GM23338 (cell line): ENCODE data around the gene GPA33.

ENCODE experiments used
- CTCF ChIP-seq, 2 experiments: fragments of 200-600 bp in 1 of 2; sonication (generic) in 1 of 2; conservative IDR thresholded peaks; 2 replicates each; pipeline versions ENCODE4 v1.5.1 to v1.6.1; 2016 to 2017; ENCODE audit warnings: antibody characterized with exemption in 2 of 2, low read depth in 2 of 2, mild to moderate bottlenecking in 2 of 2, moderate library complexity in 1 of 2
- ZNF331 ChIP-seq: fragments of 250-450 bp; sonication (Bioruptor Pico); IDR thresholded peaks from 2 replicates; pipeline ENCODE4 v1.5.0; 2020; ENCODE audit warnings: low read depth, mild to moderate bottlenecking, moderate library complexity

DNA sequence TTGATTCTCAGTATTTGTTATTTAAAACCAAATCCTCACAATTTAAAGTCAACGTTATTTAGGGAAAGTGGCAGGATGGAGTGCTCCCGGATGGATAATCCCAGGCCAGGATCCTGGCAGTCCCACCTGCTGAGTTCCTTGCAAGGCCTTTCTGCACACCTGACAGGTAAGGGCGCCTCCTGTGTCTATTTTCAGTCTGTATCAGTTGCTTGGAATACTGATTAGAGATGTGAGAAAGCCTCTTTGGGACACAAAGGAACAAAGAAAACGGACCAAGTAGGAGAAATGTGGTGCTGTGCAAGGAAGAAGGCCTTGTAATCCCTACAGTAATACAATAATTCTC, 15.9 kb upstream of the GPA33 start:
- TF ChIP-seq ZNF331 (CRISPR knock-in tag) (no peak), CTCF (conservative IDR thresholded peaks at IDR 0.05; ENCODE audit: low read depth in 2 of 2) (peak; percentile 28 to 30; a peak in 3 of 4 replicates)
